ENCODE measurements around the gene ACTN1.

GRCh38 chr14:68925373-68925772 lies 53.7 kb downstream of the ACTN1 start:
- TF ChIP-seq POLR2AphosphoS5 (IDR thresholded peaks at IDR 0.05) (no peak), CTCF (IDR thresholded peaks at IDR 0.05) (no peak), POLR2A (IDR thresholded peaks at IDR 0.05) (no peak)

All from suprapubic skin (tissue), 4 donors.